ENCODE data around the gene COMMD10. TPM values are rescaled to one million over a fixed set of nuclear protein-coding genes. Genes with fewer than 3 reads are reported as not detected.

COMMD10 gene
- total RNA-seq, 1 donor from 2014 or later: 44.4 TPM

DNA sequence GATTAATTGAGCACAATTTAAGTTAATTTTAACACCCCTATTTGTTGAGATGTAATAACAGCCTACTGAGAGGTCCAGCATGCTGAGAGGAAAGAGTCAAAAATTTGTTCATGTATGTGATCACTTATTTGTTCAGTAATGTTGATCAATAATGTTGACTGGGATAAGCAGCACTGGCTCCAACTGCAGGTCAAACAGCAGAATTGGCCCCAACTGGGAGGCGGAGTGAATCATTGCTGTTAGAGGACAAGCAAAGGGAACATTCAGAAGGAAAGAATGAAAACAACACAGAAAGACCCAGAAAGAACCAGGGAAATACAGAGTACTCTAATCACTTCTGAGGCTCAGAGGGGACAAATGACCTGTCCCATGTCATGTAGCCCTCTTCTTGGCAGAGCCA is 221.1 kb downstream of the COMMD10 start:
- ATAC-seq (ENCODE audit: low read depth) (no peak), DNase-seq (no peak)
- Mint-ChIP-seq H3K4me1 (no peaks in the 10 kb centered on the region), H3K36me3 (ENCODE audit: low read depth) (peaks cover 88% of the 10 kb centered on the region), H3K9me3 (peaks cover 24% of the 10 kb centered on the region), H3K4me3 (no peak overlapping the region), H3K27me3 (no peaks in the 10 kb centered on the region), H3K27ac (no peak overlapping the region)
- TF ChIP-seq, protein P1, sequence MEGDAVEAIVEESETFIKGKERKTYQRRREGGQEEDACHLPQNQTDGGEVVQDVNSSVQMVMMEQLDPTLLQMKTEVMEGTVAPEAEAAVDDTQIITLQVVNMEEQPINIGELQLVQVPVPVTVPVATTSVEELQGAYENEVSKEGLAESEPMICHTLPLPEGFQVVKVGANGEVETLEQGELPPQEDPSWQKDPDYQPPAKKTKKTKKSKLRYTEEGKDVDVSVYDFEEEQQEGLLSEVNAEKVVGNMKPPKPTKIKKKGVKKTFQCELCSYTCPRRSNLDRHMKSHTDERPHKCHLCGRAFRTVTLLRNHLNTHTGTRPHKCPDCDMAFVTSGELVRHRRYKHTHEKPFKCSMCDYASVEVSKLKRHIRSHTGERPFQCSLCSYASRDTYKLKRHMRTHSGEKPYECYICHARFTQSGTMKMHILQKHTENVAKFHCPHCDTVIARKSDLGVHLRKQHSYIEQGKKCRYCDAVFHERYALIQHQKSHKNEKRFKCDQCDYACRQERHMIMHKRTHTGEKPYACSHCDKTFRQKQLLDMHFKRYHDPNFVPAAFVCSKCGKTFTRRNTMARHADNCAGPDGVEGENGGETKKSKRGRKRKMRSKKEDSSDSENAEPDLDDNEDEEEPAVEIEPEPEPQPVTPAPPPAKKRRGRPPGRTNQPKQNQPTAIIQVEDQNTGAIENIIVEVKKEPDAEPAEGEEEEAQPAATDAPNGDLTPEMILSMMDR (IDR thresholded peaks at IDR 0.05): no peak
- intact Hi-C loops (cut with micrococcal nuclease): no loop called here
- ChIA-PET POLR2A (no interaction called here), CTCF (no interaction called here)

DNA sequence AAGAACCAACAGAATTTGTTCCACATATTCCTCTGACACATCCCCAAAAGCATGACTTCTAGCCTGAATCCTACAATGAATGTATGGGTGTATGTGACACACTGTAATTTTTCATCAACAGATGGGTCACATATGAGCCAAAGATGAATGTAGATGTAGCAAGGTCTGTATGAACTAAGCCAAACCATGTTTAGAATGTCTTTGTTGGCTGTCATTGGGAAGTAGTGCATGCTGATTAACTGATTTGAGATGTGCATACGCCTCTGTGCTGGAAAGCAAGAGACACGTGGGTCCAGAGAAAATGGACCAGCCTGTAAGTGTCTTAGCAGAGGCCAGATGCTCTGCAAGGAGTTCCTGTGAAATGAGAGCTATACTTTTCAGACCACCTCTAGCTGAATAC is 222.0 kb downstream of the COMMD10 start:
- TF ChIP-seq, protein P1 (IDR thresholded peaks at IDR 0.05): no peak
- ATAC-seq (ENCODE audit: low read depth): no peak
- POLR2A ChIA-PET: no interaction called here
- Mint-ChIP-seq H3K9me3 (peaks cover 28% of the 10 kb centered on the region), H3K4me1 (no peaks in the 10 kb centered on the region), H3K27ac (no peak overlapping the region), H3K36me3 (ENCODE audit: low read depth) (peaks cover 91% of the 10 kb centered on the region), H3K4me3 (no peak overlapping the region), H3K27me3 (no peaks in the 10 kb centered on the region)
- no peak for DNase-seq
- CTCF ChIA-PET: no interaction called here
- intact Hi-C loops (cut with micrococcal nuclease): no loop called here

DNA sequence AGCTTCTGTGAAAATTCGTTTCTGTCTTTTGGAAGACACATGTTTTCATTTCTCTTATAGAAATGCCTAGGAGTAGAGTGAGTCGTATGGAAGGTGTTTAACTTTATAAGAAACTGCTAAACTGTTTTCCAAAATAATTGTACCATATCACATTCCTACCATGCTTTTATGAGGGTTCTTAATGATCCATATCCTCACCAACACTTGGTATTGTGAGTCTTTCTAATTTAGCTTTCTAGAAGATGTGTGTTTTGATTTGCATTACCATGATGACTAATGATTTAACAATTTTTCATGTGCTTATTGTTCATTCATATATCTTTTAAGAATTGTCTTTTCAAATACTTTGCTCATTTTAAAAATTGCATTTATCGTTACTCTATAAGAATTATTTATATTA is 223.6 kb downstream of the COMMD10 start:
- peaks cover 94% of the 10 kb centered on the region for H3K36me3 Mint-ChIP-seq (ENCODE audit: low read depth)
- H3K27me3 Mint-ChIP-seq: no peaks in the 10 kb centered on the region
- peaks cover 3% of the 10 kb centered on the region for H3K4me1 Mint-ChIP-seq
- intact Hi-C loops (cut with micrococcal nuclease): no loop called here
- DNase-seq (no peak), ATAC-seq (ENCODE audit: low read depth) (no peak)
- ChIA-PET CTCF (no interaction called here), POLR2A (no interaction called here)
- H3K4me3 Mint-ChIP-seq: no peak overlapping the region
- TF ChIP-seq, protein P1 (IDR thresholded peaks at IDR 0.05): no peak
- H3K9me3 Mint-ChIP-seq: peaks cover 28% of the 10 kb centered on the region
- H3K27ac Mint-ChIP-seq: no peak overlapping the region

DNA sequence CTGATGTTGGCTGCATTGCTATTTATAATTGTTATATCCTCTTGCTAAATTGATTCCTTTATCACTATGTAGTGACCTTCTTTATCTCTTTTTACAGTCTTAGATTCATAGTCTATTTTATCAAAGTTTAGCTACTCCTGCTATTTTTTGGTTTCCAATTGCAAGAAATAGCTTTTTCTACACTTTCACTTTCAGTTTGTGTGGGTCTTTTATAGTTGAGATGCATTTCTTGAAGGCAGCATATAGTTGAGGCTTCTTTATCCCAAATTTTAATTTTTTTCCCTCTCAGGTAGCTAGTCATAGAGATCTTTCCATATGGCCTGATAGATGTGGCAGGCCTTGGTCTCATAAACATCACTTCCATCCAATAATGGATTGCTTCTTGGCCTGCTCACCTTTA is 228.5 kb downstream of the COMMD10 start:
- peaks cover 3% of the 10 kb centered on the region for H3K4me1 Mint-ChIP-seq
- H3K27ac Mint-ChIP-seq: no peak overlapping the region
- no peaks in the 10 kb centered on the region for H3K27me3 Mint-ChIP-seq
- intact Hi-C loops (cut with micrococcal nuclease): no loop called here
- TF ChIP-seq, protein P1 (IDR thresholded peaks at IDR 0.05): no peak
- ChIA-PET CTCF (no interaction called here), POLR2A (no interaction called here)
- DNase-seq: no peak
- H3K9me3 Mint-ChIP-seq: peaks cover 25% of the 10 kb centered on the region
- H3K36me3 Mint-ChIP-seq (ENCODE audit: low read depth): peaks cover 85% of the 10 kb centered on the region
- H3K4me3 Mint-ChIP-seq: no peak overlapping the region
- ATAC-seq (ENCODE audit: low read depth): no peak

DNA sequence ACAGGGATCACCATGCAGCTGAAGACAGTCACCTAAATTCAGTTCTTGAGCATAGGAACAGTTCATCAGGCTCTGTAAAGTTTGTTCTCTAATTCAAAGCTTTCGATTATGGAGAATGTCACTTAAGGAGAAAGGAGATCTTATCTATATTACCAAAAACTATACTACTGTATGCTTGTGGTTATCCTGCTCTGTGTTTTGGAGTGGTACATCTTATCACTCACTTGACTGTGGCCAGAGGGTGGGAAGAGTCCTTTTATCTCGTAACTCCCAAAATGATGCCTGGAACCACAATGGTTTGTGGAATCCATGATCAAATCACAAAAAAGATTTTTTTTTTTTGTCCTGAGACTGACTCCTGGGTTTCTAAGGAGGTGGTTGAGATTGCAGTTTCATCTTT is 230.7 kb downstream of the COMMD10 start:
- ChIA-PET POLR2A (no interaction called here), CTCF (no interaction called here)
- no peak for DNase-seq
- Mint-ChIP-seq H3K9me3 (peaks cover 22% of the 10 kb centered on the region), H3K27ac (no peak overlapping the region), H3K36me3 (ENCODE audit: low read depth) (peaks cover 89% of the 10 kb centered on the region), H3K4me1 (peaks cover 3% of the 10 kb centered on the region), H3K27me3 (no peaks in the 10 kb centered on the region), H3K4me3 (no peak overlapping the region)
- intact Hi-C loops (cut with micrococcal nuclease): no loop called here
- TF ChIP-seq, protein P1 (IDR thresholded peaks at IDR 0.05): no peak
- ATAC-seq (ENCODE audit: low read depth): no peak
